NB4 (cell line): ENCODE measurements around the gene PGAM5.

Experiments
- DNase-seq: peaks from one replicate; pipeline ENCODE4 v3.0.0; 2010; ENCODE audit warnings: low read depth
- H3K4me3 ChIP-seq: one replicate; pipeline ENCODE4 v1.5.1; 2011; ENCODE audit warnings: mild to moderate bottlenecking, low read depth, low read length, moderate library complexity
- CTCF ChIP-seq: IDR thresholded peaks from one replicate; pipeline ENCODE4 v1.5.1; 2012; ENCODE audit warnings: low read depth, low read length
- MAX ChIP-seq: IDR thresholded peaks from 2 replicates; pipeline ENCODE4 v1.6.1; 2011; ENCODE audit warnings: low read depth, low read length
- MYC ChIP-seq: IDR thresholded peaks from 2 replicates; pipeline ENCODE4 v1.6.1; 2011; ENCODE audit warnings: low read depth, low read length
- POLR2A ChIP-seq: IDR thresholded peaks from 2 replicates; pipeline ENCODE4 v1.6.1; 2011; ENCODE audit warnings: mild to moderate bottlenecking; ENCODE audit not compliant: insufficient read length; ENCODE audit errors: extremely low read depth

The PGAM5 gene

GRCh38 chr12:132720606-132721345 is 10.1 kb downstream of the PGAM5 start:
- TF ChIP-seq MYC (no peak), MAX (no peak), CTCF (no peak), POLR2A (no peak)
- H3K4me3 ChIP-seq, result no peak overlapping the region
- no peak for DNase-seq

GRCh38 chr12:132723015-132723763 is 12.5 kb downstream of the PGAM5 start:
- H3K4me3 ChIP-seq, result no peak overlapping the region
- TF ChIP-seq MYC (no peak), CTCF (no peak), MAX (no peak), POLR2A (no peak)
- DNase-seq, result no peak

- TF ChIP-seq CTCF, result no peak
- no peak for TF ChIP-seq POLR2A
- no peak for TF ChIP-seq MYC
- TF ChIP-seq MAX, result no peak
- DNase-seq, result no peak
- no peak overlapping the region for H3K4me3 ChIP-seq
Measured at GRCh38 chr12:132723764-132724140, 13.1 kb downstream of the PGAM5 start.

GRCh38 chr12:132724506-132725241 is 14.0 kb downstream of the PGAM5 start:
- DNase-seq, result no peak
- H3K4me3 ChIP-seq, result no peak overlapping the region
- TF ChIP-seq POLR2A, result no peak
- TF ChIP-seq MAX, result no peak
- no peak for TF ChIP-seq MYC
- TF ChIP-seq CTCF, result no peak

GRCh38 chr12:132726386-132726785 is 15.7 kb downstream of the PGAM5 start:
- TF ChIP-seq MYC (no peak), POLR2A (no peak), MAX (no peak), CTCF (no peak)
- no peak overlapping the region for H3K4me3 ChIP-seq
- no peak for DNase-seq
